Cardiac muscle cell (in vitro differentiated cells and primary cell): Measurements from ENCODE around the gene APPL2. TPM values are rescaled to one million over a fixed set of nuclear protein-coding genes. Genes with fewer than 3 reads are reported as not detected.
"Not testable (repeated sequence)": the region's sequence is repeated elsewhere in the genome, so short reads cannot be mapped to it uniquely, and the experiment has no call there.

Experiments
- DNase-seq, 2 donors: peaks; one replicate each; pipeline versions ENCODE4 v3.0.0 to v3.0.0-alpha.2; 2010 to 2017; ENCODE audit warnings: low read depth in 1 of 2, low spot score in 1 of 2
- H3K27ac ChIP-seq: fragments of 200-600 bp; sonication (generic); 2 replicates; pipeline ENCODE4 v1.5.1; 2016
- H3K27me3 ChIP-seq: fragments of 200-600 bp; sonication (generic); 2 replicates; pipeline ENCODE4 v1.6.0; 2016; ENCODE audit warnings: control low read depth
- H3K36me3 ChIP-seq: fragments of 200-600 bp; sonication (generic); 2 replicates; pipeline ENCODE4 v1.5.1; 2016; ENCODE audit warnings: control low read depth
- H3K4me1 ChIP-seq: fragments of 200-600 bp; sonication (generic); 2 replicates; pipeline ENCODE4 v1.8.1; 2017; ENCODE audit warnings: low read depth, mild to moderate bottlenecking, mixed run types
- H3K4me3 ChIP-seq: fragments of 200-600 bp; sonication (generic); 2 replicates; pipeline ENCODE4 v1.5.1; 2016; ENCODE audit warnings: mild to moderate bottlenecking
- H3K9me3 ChIP-seq: fragments of 200-600 bp; sonication (generic); 2 replicates; pipeline ENCODE4 v1.5.1; 2017; ENCODE audit warnings: low read depth, mild to moderate bottlenecking, control low read depth
- CTCF ChIP-seq: IDR thresholded peaks from 2 replicates; pipeline ENCODE4 v1.5.1; 2012; ENCODE audit warnings: low read depth, mild to moderate bottlenecking, low read length
- polyA plus RNA-seq: library from polyadenylated mRNA; unstranded; fragments of >200 nt; fragmentation: Nextera tagmentation; extraction: Ambion mirVana; gene quantifications from 2 replicates; pipeline ENCODE4 v1.2.1, GENCODE V29; 2016
- total RNA-seq: library from RNA; depleted of rRNA; stranded (reverse); fragments of >200 nt; gene quantifications from 2 replicates; pipeline ENCODE4 v1.2.3, GENCODE V29; 2016

Gene APPL2
- total and polyA plus RNA-seq, 2 experiments from 2014 or later = 13.2 to 24.7 TPM

DNA sequence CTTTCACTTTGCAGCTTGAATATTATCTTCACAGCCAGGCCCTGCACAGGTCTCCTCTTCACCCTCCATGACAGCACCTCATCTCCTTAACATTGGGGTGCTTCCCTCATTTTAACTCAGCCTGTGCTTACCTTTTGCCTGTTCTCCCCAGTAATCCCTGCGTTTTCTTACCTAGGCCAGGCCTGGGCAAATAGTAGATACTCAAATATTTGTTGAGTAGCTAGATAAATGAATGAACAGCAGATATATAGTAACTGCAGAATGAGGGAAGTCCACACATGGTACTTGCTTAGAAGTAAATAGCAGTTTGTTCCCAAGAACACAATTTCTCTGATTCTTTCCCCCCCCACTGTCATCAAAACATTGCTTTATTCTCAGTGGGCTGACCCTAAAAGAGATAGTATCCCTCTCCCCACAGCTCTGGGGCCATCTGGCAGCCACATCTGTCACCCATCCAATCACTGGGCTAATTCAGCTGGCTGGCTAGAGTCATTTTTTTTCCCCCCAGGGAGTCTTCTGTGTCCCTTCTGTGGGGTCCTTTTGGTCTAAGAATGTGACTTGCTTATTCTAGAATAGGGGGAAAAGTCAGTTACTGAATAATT is 43.2 kb downstream of the APPL2 start:
- H3K4me3 ChIP-seq = no peak overlapping the region
- TF ChIP-seq CTCF = no peak
- H3K36me3 ChIP-seq = peaks cover 36% of the 10 kb centered on the region
- H3K9me3 ChIP-seq = no peaks in the 10 kb centered on the region
- H3K4me1 ChIP-seq = no peaks in the 10 kb centered on the region
- no peak for DNase-seq
- no peak overlapping the region for H3K27ac ChIP-seq
- no peaks in the 10 kb centered on the region for H3K27me3 ChIP-seq

DNA sequence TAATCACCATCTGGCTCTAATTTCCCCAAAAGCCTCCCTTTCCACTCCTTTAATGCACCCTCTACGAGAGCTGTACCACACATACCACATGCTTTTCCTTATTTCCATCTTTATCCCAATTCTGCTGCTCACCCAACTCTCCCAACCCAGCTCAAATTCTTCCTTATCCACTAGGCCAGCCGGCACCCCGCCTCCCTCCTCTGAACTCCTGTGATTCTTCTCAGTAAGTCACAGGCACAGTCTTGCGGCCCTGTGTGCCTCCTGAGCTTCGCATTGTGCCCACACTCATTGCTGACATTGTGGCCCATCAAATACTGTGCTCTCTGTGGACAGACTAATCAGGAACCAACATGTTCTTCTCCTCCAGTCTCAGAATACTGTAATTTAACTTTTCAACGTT is 45.4 kb downstream of the APPL2 start:
- no peak overlapping the region for H3K27ac ChIP-seq
- TF ChIP-seq CTCF = no peak
- H3K4me1 ChIP-seq = no peaks in the 10 kb centered on the region
- no peak for DNase-seq
- H3K9me3 ChIP-seq = no peaks in the 10 kb centered on the region
- H3K27me3 ChIP-seq = no peaks in the 10 kb centered on the region
- peaks cover 52% of the 10 kb centered on the region for H3K36me3 ChIP-seq
- no peak overlapping the region for H3K4me3 ChIP-seq

GRCh38 chr12:105189293-105189692 is 46.7 kb downstream of the APPL2 start:
- H3K27me3 ChIP-seq = no peaks in the 10 kb centered on the region
- H3K4me1 ChIP-seq = no peaks in the 10 kb centered on the region
- no peak for DNase-seq
- no peak overlapping the region for H3K27ac ChIP-seq
- H3K4me3 ChIP-seq = no peak overlapping the region
- TF ChIP-seq CTCF = no peak
- no peaks in the 10 kb centered on the region for H3K9me3 ChIP-seq
- peaks cover 47% of the 10 kb centered on the region for H3K36me3 ChIP-seq

DNA sequence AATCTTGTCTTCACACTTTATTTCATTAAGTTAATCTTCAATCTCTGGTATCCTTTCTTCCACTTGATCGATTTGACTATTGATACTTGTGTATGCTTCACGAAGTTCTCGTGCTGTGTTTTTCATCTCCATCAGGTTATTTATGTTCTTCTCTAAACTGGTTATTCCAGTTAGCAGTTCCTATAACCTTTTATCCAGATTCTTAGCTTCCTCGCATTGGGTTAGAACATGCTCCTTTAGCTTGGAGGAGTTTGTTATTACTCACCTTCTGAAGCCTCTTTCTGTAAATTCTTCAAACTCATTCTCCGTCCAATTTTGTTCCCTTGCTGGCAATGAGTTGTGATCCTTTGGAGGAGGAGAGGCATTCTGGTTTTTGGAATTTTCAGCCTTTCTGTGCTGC is 52.0 kb downstream of the APPL2 start:
- H3K4me1 ChIP-seq, H3K27ac ChIP-seq, H3K4me3 ChIP-seq, H3K27me3 ChIP-seq, H3K9me3 ChIP-seq, DNase-seq: not testable (repeated sequence)
- H3K36me3 ChIP-seq = peaks cover 25% of the 10 kb centered on the region

- not testable (repeated sequence) for H3K9me3 ChIP-seq, H3K4me3 ChIP-seq, H3K27ac ChIP-seq, H3K4me1 ChIP-seq, H3K27me3 ChIP-seq, DNase-seq
- H3K36me3 ChIP-seq = peaks cover 25% of the 10 kb centered on the region
Observed at GRCh38 chr12:105183406-105183805, 52.6 kb downstream of the APPL2 start.

DNA sequence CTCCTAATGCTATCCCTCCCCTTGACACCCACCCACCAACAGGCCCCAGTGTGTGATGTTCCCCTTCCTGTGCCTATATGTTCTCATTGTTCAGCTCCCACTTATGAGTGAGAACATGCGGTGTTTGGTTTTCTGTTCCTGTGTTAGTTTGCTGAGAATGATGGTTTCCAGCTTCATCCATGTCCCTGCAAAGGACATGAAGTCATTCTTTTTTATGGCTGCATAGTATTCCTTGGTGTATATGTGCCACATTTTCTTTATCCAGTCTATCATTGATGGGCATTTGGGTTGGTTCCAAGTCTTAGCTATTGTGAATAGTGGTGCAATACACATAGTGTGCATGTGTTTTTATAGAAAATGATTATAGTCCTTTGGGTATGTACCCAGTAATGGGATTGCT is 56.9 kb downstream of the APPL2 start:
- not testable (repeated sequence) for H3K27ac ChIP-seq, H3K9me3 ChIP-seq, H3K4me1 ChIP-seq, H3K27me3 ChIP-seq, DNase-seq, H3K4me3 ChIP-seq
- peaks cover 16% of the 10 kb centered on the region for H3K36me3 ChIP-seq

DNA sequence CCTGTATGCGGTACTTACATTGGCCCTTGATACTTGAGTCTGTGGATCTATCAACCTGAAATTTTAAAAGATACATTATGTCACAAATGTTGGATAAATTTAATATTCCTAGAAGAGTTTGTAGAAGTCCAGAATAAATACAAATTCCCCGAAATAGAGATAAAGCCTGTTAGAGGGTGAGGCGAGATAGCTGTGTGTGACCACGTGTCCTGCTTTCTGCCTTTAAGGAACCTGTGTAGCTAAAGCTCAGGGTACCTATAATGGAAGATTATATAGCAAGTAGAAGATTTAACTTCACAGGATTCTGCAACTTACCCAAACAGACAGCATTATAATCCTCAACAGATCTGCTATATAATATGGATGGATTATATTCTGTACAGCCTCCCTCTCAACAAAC is 58.8 kb downstream of the APPL2 start:
- H3K4me1 ChIP-seq = no peaks in the 10 kb centered on the region
- TF ChIP-seq CTCF = no peak
- H3K27me3 ChIP-seq = no peaks in the 10 kb centered on the region
- peaks cover 19% of the 10 kb centered on the region for H3K36me3 ChIP-seq
- DNase-seq = no peak
- H3K4me3 ChIP-seq = no peak overlapping the region
- H3K9me3 ChIP-seq = no peaks in the 10 kb centered on the region
- H3K27ac ChIP-seq = no peak overlapping the region
